Measurements from ENCODE around the gene LUZP1. TPM values are rescaled to one million over a fixed set of nuclear protein-coding genes. Genes with fewer than 3 reads are reported as not detected.

LUZP1 gene
- total and polyA plus RNA-seq, 10 of the 15 experiments (the other 5 are each of a cell fraction or from before 2014, with no cell fraction given), result 11.3 to 28.2 (median 17.3) TPM

DNA sequence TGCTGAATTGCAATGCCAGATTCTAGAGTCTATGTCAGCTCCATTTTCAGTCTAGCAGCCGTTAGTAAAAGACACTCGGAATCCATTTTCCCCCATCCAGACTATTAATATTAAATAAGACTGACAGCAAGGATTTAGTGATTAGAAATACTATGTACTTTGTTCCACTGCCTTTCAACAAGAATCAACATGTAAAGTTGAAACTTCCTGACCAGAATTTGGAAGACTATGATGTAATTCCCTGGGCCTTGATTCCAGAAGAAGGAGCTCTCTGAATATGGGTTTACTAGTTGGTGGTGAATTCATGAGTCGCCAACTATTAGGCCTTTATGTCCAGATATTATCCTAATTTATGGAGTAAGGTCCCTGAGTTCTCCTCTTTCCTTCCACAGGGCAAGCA lies 124.6 kb downstream of the LUZP1 start (continued):
- TF ChIP-seq BHLHE40 (IDR thresholded peaks at IDR 0.05; ENCODE audit: borderline replicate concordance in 1 of 2, low read depth in 2 of 2, low read length in 1 of 2), result no peak
- TF ChIP-seq ATF7 (IDR thresholded peaks at IDR 0.05; ENCODE audit: low read depth), result no peak
- TF ChIP-seq, protein P1, sequence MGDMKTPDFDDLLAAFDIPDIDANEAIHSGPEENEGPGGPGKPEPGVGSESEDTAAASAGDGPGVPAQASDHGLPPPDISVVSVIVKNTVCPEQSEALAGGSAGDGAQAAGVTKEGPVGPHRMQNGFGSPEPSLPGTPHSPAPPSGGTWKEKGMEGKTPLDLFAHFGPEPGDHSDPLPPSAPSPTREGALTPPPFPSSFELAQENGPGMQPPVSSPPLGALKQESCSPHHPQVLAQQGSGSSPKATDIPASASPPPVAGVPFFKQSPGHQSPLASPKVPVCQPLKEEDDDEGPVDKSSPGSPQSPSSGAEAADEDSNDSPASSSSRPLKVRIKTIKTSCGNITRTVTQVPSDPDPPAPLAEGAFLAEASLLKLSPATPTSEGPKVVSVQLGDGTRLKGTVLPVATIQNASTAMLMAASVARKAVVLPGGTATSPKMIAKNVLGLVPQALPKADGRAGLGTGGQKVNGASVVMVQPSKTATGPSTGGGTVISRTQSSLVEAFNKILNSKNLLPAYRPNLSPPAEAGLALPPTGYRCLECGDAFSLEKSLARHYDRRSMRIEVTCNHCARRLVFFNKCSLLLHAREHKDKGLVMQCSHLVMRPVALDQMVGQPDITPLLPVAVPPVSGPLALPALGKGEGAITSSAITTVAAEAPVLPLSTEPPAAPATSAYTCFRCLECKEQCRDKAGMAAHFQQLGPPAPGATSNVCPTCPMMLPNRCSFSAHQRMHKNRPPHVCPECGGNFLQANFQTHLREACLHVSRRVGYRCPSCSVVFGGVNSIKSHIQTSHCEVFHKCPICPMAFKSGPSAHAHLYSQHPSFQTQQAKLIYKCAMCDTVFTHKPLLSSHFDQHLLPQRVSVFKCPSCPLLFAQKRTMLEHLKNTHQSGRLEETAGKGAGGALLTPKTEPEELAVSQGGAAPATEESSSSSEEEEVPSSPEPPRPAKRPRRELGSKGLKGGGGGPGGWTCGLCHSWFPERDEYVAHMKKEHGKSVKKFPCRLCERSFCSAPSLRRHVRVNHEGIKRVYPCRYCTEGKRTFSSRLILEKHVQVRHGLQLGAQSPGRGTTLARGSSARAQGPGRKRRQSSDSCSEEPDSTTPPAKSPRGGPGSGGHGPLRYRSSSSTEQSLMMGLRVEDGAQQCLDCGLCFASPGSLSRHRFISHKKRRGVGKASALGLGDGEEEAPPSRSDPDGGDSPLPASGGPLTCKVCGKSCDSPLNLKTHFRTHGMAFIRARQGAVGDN (IDR thresholded peaks at IDR 0.05), result no peak
- TF ChIP-seq EZH2 (IDR thresholded peaks at IDR 0.05; ENCODE audit: borderline replicate concordance, control insufficient read depth, low read depth, low read length), result no peak
- no peak for TF ChIP-seq PML (IDR thresholded peaks at IDR 0.05; ENCODE audit: low read length)

DNA sequence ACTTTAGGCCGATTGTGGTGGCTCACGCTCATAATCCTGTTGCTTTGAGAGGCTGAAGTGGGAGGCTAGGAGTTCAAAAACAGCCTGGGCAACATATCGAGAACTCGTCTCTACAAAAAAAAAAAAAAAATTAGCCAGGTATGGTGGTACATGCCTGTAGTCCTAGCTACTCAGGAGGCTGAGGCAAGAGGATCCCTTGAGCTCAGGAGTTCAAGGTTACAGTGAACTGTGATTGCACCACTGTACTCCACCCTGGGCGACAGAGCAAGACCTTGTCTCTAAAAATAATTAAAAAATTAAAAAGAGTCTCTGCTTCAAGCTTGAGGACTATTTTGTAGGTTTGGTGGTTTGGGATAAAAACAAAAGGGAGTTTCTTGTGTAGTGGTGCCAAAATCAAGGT lies 128.1 kb downstream of the LUZP1 start:
- Histone ChIP-seq H3K9ac (ENCODE audit: control insufficient read depth, insufficient read depth, low read length) (no peak overlapping the region), H3K36me3 (ENCODE audit: control insufficient read depth in 2 of 2, insufficient read depth in 2 of 2, low read length in 1 of 2) (peaks cover 0 to 6% of the 10 kb centered on the region in 2 experiments; a peak in 1 of 4 replicates), H3K4me1 (ENCODE audit: control insufficient read depth, insufficient read depth, low read length) (peaks cover 12% of the 10 kb centered on the region), H4K20me1 (ENCODE audit: control insufficient read depth, insufficient read depth) (no peaks in the 10 kb centered on the region), H3K9me3 (replicated peaks; ENCODE audit: control insufficient read depth, insufficient read depth, low read length) (no peaks in the 10 kb centered on the region), H3K27ac (ENCODE audit: control insufficient read depth, insufficient read depth) (no peak overlapping the region), H3K79me2 (ENCODE audit: control insufficient read depth, insufficient read depth, low read length) (peaks cover 54% of the 10 kb centered on the region), H3K4me2 (ENCODE audit: control insufficient read depth, insufficient read depth) (no peak overlapping the region; the same call in 1 of the 2 replicates), H2AFZ (ENCODE audit: control insufficient read depth, low read depth, low read length) (no peak overlapping the region), H3K27me3 (replicated peaks in 1 of 2; ENCODE audit: control insufficient read depth in 2 of 2, insufficient read depth in 2 of 2, low read length in 1 of 2) (no peaks in the 10 kb centered on the region), H3K4me3 (no peak overlapping the region)
- DNase-seq (ENCODE audit: low read depth, low spot score) (no peak), FAIRE-seq (no peak), ATAC-seq (no peak)
- ChIA-PET POLR2A (no interaction called here), SMC1A (ENCODE audit: uncharacterized antibody, unreplicated experiment) (interaction anchor here (0.6 to 1.4 kb wide), 5 partner anchors 10 to 58 kb away, joined by 3 to 6 read pairs (median 3); no protein-coding TSS in a partner anchor), CTCF (interaction anchor here (1.2 to 1.8 kb wide), 4 partner anchors 9 to 59 kb away, joined by 3 to 7 read pairs (median 4); no protein-coding TSS in a partner anchor), RAD21 (ENCODE audit: unreplicated experiment) (interaction anchor here (1.3 kb wide), 1 partner anchor 143 kb away, joined by 4 read pairs; no protein-coding TSS in a partner anchor)
- intact Hi-C loops (cut with micrococcal nuclease; ENCODE audit: unreplicated experiment) (no loop called here), in situ Hi-C loops (cut with MboI) (no loop called here)
- BruUV-seq (replicated peaks), result no TSS peak
- 99% methylated on average over 5 of the region's 5 CpGs for WGBS (ENCODE audit: insufficient coverage, insufficient replicate concordance, low lambda C conversion rate, missing lambda C conversion rate)
- TF ChIP-seq, protein P2, sequence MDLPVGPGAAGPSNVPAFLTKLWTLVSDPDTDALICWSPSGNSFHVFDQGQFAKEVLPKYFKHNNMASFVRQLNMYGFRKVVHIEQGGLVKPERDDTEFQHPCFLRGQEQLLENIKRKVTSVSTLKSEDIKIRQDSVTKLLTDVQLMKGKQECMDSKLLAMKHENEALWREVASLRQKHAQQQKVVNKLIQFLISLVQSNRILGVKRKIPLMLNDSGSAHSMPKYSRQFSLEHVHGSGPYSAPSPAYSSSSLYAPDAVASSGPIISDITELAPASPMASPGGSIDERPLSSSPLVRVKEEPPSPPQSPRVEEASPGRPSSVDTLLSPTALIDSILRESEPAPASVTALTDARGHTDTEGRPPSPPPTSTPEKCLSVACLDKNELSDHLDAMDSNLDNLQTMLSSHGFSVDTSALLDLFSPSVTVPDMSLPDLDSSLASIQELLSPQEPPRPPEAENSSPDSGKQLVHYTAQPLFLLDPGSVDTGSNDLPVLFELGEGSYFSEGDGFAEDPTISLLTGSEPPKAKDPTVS (IDR thresholded peaks at IDR 0.05; ENCODE audit: low read depth, low read length), result no peak
- TF ChIP-seq CBFB (IDR thresholded peaks at IDR 0.05; ENCODE audit: low read depth), result no peak
- TF ChIP-seq TARDBP (IDR thresholded peaks at IDR 0.05; ENCODE audit: borderline replicate concordance), result no peak
- no peak for TF ChIP-seq SPI1 (IDR thresholded peaks at IDR 0.05; ENCODE audit: borderline replicate concordance, insufficient read depth, low read depth, low read length)
- TF ChIP-seq KAT2A (conservative IDR thresholded peaks at IDR 0.05; ENCODE audit: control insufficient read depth, low read depth, low read length), result no peak
- TF ChIP-seq, protein P3, sequence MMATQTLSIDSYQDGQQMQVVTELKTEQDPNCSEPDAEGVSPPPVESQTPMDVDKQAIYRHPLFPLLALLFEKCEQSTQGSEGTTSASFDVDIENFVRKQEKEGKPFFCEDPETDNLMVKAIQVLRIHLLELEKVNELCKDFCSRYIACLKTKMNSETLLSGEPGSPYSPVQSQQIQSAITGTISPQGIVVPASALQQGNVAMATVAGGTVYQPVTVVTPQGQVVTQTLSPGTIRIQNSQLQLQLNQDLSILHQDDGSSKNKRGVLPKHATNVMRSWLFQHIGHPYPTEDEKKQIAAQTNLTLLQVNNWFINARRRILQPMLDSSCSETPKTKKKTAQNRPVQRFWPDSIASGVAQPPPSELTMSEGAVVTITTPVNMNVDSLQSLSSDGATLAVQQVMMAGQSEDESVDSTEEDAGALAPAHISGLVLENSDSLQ (IDR thresholded peaks at IDR 0.05), result no peak
- TF ChIP-seq, protein P4, sequence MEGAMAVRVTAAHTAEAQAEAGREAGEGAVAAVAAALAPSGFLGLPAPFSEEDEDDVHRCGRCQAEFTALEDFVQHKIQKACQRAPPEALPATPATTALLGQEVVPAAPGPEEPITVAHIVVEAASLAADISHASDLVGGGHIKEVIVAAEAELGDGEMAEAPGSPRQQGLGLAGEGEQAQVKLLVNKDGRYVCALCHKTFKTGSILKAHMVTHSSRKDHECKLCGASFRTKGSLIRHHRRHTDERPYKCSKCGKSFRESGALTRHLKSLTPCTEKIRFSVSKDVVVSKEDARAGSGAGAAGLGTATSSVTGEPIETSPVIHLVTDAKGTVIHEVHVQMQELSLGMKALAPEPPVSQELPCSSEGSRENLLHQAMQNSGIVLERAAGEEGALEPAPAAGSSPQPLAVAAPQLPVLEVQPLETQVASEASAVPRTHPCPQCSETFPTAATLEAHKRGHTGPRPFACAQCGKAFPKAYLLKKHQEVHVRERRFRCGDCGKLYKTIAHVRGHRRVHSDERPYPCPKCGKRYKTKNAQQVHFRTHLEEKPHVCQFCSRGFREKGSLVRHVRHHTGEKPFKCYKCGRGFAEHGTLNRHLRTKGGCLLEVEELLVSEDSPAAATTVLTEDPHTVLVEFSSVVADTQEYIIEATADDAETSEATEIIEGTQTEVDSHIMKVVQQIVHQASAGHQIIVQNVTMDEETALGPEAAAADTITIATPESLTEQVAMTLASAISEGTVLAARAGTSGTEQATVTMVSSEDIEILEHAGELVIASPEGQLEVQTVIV (IDR thresholded peaks at IDR 0.05; ENCODE audit: borderline replicate concordance, partially characterized antibody), result no peak
- no peak for TF ChIP-seq CEBPB (IDR thresholded peaks at IDR 0.05; ENCODE audit: borderline replicate concordance in 1 of 2, low read depth in 2 of 2, low read length in 2 of 2)

All from GM12878 (cell line).